Measurements from ENCODE around the gene CNTNAP1. TPM values are rescaled to one million over a fixed set of nuclear protein-coding genes. Genes with fewer than 3 reads are reported as not detected.

Gene CNTNAP1
- total RNA-seq, 2 donors from 2014 or later: 0.53 to 1.3 TPM

DNA sequence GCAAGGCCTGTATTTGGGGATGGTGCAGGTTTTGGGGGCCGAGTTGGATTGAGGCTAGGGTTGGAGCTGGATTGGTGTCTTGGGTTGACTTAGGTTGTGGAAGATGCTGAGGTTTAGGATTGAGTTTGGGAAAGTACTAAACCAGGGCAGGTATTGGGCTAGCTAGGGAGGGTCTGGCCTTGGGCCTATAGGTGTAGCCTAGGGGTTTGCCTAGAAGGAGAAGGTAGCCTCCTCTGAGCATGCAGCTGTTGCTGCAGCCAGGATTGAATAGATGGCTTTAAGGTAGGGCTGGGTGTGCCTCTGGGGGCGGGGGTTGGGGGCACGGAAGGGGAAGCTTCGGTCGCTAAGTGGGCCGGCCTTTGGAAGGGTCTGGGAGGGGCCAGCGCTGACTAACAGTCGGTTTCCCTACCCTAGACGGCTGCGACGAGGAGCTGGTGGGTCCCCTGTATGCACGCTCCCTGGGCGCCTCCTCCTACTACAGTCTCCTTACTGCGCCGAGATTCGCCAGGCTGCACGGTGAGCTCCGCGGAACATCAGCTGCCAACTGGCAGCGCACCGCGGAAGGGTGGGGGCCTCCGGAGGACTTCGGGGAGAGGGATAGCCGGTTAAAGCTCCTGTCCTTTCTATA is 1.2 kb downstream of the CNTNAP1 start:
- no peak overlapping the region for H3K27ac Mint-ChIP-seq
- no peak for ATAC-seq (replicated peaks in 1 of 2)
- H3K9me3 Mint-ChIP-seq: no peaks in the 10 kb centered on the region
- H3K4me1 Mint-ChIP-seq (ENCODE audit: low read depth): peaks cover 44% of the 10 kb centered on the region
- H3K27me3 Mint-ChIP-seq (ENCODE audit: low read depth): peaks cover 57% of the 10 kb centered on the region
- no peaks in the 10 kb centered on the region for H3K36me3 Mint-ChIP-seq (ENCODE audit: insufficient read depth in 2 of 2)
- H3K4me3 Mint-ChIP-seq: peak overlapping the region; percentile 20 to 84
- DNase-seq: no peak

- H3K4me3 Mint-ChIP-seq: no peak overlapping the region
- no peak for DNase-seq
- peaks cover 31% of the 10 kb centered on the region for H3K4me1 Mint-ChIP-seq (ENCODE audit: low read depth)
- no peaks in the 10 kb centered on the region for H3K36me3 Mint-ChIP-seq (ENCODE audit: insufficient read depth in 2 of 2)
- H3K27me3 Mint-ChIP-seq (ENCODE audit: low read depth): peaks cover 57% of the 10 kb centered on the region
- no peaks in the 10 kb centered on the region for H3K9me3 Mint-ChIP-seq
- no peak overlapping the region for H3K27ac Mint-ChIP-seq
- ATAC-seq (replicated peaks in 1 of 2): no peak
These were observed 2.7 kb downstream of the CNTNAP1 start for GRCh38 chr17:42684929-42685556.

- Mint-ChIP-seq H3K9me3 (no peaks in the 10 kb centered on the region), H3K4me1 (ENCODE audit: low read depth) (peaks cover 31% of the 10 kb centered on the region), H3K27me3 (ENCODE audit: low read depth) (peaks cover 51% of the 10 kb centered on the region), H3K4me3 (no peak overlapping the region), H3K27ac (no peak overlapping the region), H3K36me3 (ENCODE audit: insufficient read depth in 2 of 2) (no peaks in the 10 kb centered on the region)
- ATAC-seq (replicated peaks in 1 of 2) (no peak), DNase-seq (no peak)
These were observed 3.5 kb downstream of the CNTNAP1 start for GRCh38 chr17:42685831-42686230.

GRCh38 chr17:42686520-42687128 is 4.3 kb downstream of the CNTNAP1 start:
- Mint-ChIP-seq H3K4me1 (ENCODE audit: low read depth) (peaks cover 25% of the 10 kb centered on the region), H3K4me3 (no peak overlapping the region), H3K36me3 (ENCODE audit: insufficient read depth in 2 of 2) (no peaks in the 10 kb centered on the region), H3K27ac (no peak overlapping the region), H3K9me3 (no peaks in the 10 kb centered on the region), H3K27me3 (ENCODE audit: low read depth) (peaks cover 46% of the 10 kb centered on the region)
- ATAC-seq (replicated peaks in 1 of 2) (no peak), DNase-seq (no peak)

DNA sequence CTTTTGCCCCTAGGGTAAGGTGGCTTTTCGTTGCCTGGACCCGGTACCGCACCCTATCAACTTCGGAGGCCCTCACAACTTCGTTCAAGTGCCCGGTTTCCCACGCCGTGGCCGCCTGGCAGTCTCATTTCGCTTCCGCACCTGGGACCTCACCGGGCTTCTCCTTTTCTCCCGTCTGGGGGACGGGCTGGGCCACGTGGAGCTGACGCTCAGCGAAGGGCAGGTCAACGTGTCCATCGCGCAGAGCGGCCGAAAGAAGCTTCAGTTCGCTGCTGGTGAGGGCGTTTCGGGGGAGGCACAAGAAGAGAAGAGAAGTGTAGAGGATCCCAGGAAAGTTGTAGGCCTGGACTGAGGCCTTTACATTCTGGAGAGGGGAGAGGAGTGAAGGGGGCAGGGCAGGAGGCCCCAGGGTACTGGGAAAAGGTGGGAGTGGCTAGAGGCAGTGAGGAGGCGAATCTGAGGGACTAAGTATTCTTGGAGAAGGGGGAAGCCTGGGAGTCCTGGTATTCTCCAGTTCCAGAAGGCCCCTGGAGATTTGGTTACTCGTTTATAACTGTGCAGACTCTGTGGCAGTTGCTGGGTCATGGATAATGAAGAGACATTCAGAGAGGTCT is 5.5 kb downstream of the CNTNAP1 start:
- Mint-ChIP-seq H3K4me3 (no peak overlapping the region), H3K27ac (no peak overlapping the region), H3K36me3 (ENCODE audit: insufficient read depth in 2 of 2) (no peaks in the 10 kb centered on the region), H3K27me3 (ENCODE audit: low read depth) (peaks cover 34% of the 10 kb centered on the region), H3K9me3 (no peaks in the 10 kb centered on the region), H3K4me1 (ENCODE audit: low read depth) (peaks cover 13% of the 10 kb centered on the region)
- DNase-seq (no peak), ATAC-seq (replicated peaks in 1 of 2) (no peak)

DNA sequence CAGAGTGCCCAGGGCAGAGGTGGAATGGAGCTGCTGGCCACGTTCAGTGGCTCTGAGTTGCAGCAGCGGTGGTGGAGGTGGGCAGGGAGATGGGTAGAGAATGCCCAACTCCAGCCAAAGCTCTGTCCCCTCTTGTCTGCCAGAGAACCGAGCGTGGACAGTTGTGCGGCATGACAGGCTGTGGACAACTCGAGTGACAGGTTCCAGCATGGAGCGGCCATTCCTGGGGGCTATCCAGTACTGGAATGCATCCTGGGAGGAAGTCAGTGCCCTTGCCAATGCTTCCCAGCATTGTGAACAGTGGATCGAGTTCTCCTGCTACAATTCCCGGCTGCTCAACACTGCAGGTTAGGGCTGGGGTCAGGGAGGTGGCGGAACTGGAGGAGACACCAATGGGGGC is 8.3 kb downstream of the CNTNAP1 start:
- Mint-ChIP-seq H3K9me3 (no peaks in the 10 kb centered on the region), H3K4me3 (no peak overlapping the region), H3K27me3 (ENCODE audit: low read depth) (peaks cover 6% of the 10 kb centered on the region), H3K27ac (no peak overlapping the region), H3K4me1 (ENCODE audit: low read depth) (no peaks in the 10 kb centered on the region), H3K36me3 (ENCODE audit: insufficient read depth in 2 of 2) (no peaks in the 10 kb centered on the region)
- ATAC-seq (replicated peaks in 1 of 2) (no peak), DNase-seq (no peak)

GRCh38 chr17:42691021-42691545 is 8.8 kb downstream of the CNTNAP1 start:
- Mint-ChIP-seq H3K9me3 (no peaks in the 10 kb centered on the region), H3K4me1 (ENCODE audit: low read depth) (no peaks in the 10 kb centered on the region), H3K36me3 (ENCODE audit: insufficient read depth in 2 of 2) (no peaks in the 10 kb centered on the region), H3K27ac (no peak overlapping the region), H3K4me3 (no peak overlapping the region), H3K27me3 (ENCODE audit: low read depth) (peaks cover 1% of the 10 kb centered on the region)
- no peak for DNase-seq
- no peak for ATAC-seq (replicated peaks in 1 of 2)

DNA sequence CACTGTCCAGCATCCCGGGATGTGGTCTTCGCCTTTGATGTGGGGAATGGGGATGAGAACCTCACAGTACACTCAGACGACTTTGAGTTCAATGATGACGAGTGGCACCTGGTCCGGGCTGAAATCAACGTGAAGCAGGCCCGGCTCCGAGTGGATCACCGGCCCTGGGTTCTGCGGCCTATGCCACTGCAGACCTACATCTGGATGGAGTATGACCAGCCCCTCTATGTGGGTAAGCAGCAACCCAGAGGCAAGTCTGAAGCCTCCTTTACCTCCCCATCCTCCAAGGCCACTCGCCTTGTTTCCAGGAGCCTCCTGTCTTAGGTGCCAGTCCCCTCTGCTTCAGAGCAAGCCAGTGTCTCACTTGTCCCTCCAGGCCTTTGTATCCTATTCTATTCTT is 10.2 kb downstream of the CNTNAP1 start:
- no peak overlapping the region for H3K27ac Mint-ChIP-seq
- DNase-seq (no peak), ATAC-seq (replicated peaks in 1 of 2) (no peak)
- H3K4me1 Mint-ChIP-seq (ENCODE audit: low read depth): no peaks in the 10 kb centered on the region
- H3K4me3 Mint-ChIP-seq: no peak overlapping the region
- no peaks in the 10 kb centered on the region for H3K27me3 Mint-ChIP-seq (ENCODE audit: low read depth)
- H3K36me3 Mint-ChIP-seq (ENCODE audit: insufficient read depth in 2 of 2): no peaks in the 10 kb centered on the region
- no peaks in the 10 kb centered on the region for H3K9me3 Mint-ChIP-seq

DNA sequence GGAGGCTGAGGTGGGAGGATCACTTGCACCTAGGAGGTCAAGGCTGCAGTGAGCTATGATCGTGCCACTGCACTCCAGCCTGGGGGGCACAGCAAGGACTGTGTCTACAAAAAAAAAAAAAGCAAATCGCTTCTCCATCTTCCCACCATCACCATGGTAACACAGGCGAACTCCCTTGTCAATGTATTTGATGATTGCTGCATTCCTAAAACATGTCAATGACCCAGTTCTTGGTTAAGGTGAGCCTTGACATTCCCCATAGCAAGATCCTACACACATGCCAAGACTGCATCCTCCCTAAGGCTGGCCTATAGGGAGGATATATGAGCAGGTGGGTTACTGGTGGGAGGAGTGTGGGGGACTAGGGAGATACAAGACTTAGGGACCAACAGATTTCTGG is 12.2 kb downstream of the CNTNAP1 start:
- Mint-ChIP-seq H3K27ac (no peak overlapping the region), H3K27me3 (ENCODE audit: low read depth) (no peaks in the 10 kb centered on the region), H3K4me1 (ENCODE audit: low read depth) (no peaks in the 10 kb centered on the region), H3K4me3 (no peak overlapping the region), H3K36me3 (ENCODE audit: insufficient read depth in 2 of 2) (no peaks in the 10 kb centered on the region), H3K9me3 (no peaks in the 10 kb centered on the region)
- ATAC-seq (replicated peaks in 1 of 2) (no peak), DNase-seq (no peak)

- no peaks in the 10 kb centered on the region for H3K4me1 Mint-ChIP-seq (ENCODE audit: low read depth)
- no peak for ATAC-seq (replicated peaks in 1 of 2)
- no peak overlapping the region for H3K27ac Mint-ChIP-seq
- H3K9me3 Mint-ChIP-seq: no peaks in the 10 kb centered on the region
- no peak overlapping the region for H3K4me3 Mint-ChIP-seq
- no peak for DNase-seq
- H3K36me3 Mint-ChIP-seq (ENCODE audit: insufficient read depth in 2 of 2): peaks cover 0 to under 1% of the 10 kb centered on the region in 2 donors
- H3K27me3 Mint-ChIP-seq (ENCODE audit: low read depth): no peaks in the 10 kb centered on the region
These were observed 13.2 kb downstream of the CNTNAP1 start for GRCh38 chr17:42695500-42695899.

DNA sequence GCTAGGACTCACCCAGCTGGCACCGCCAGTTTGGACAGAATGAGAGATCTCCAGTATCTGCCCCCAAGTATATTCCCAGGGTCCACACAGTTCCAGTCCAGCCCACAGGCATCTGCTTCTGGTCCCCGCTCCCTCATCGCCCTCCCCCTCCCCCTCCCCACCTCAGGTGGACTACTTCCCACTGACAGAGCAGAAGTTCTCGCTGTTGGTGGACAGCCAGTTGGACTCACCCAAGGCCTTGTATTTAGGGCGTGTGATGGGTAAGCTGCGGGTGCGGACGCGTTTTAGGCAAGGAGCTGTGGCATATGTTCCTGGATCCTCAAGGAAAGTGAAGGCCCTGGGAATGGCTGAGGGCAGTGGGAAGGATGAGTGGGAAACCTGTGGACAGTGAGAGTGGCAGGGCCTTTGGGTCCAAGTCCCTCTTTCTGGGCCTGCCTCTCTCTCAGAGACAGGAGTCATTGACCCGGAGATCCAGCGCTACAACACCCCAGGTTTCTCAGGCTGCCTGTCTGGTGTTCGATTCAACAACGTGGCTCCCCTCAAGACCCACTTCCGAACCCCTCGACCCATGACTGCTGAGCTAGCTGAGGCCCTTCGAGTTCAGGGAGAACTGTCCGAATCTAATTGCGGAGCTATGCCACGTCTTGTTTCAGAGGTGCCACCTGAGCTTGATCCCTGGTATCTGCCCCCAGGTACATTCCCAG is 14.9 kb downstream of the CNTNAP1 start:
- H3K4me1 Mint-ChIP-seq (ENCODE audit: low read depth): no peaks in the 10 kb centered on the region
- peaks cover 3 to 6% of the 10 kb centered on the region in 2 donors for H3K36me3 Mint-ChIP-seq (ENCODE audit: insufficient read depth in 2 of 2)
- H3K27ac Mint-ChIP-seq: no peak overlapping the region

GRCh38 chr17:42698736-42699414 is 16.5 kb downstream of the CNTNAP1 start:
- no peak for DNase-seq
- ATAC-seq (replicated peaks in 1 of 2): no peak
- Mint-ChIP-seq H3K4me1 (ENCODE audit: low read depth) (peaks cover 2% of the 10 kb centered on the region), H3K9me3 (no peaks in the 10 kb centered on the region), H3K4me3 (no peak overlapping the region), H3K36me3 (ENCODE audit: insufficient read depth in 2 of 2) (peaks cover 3 to 21% of the 10 kb centered on the region in 2 donors), H3K27me3 (ENCODE audit: low read depth) (peaks cover 15% of the 10 kb centered on the region), H3K27ac (no peak overlapping the region)

More for the DNA sequence above, 14.9 kb downstream of the CNTNAP1 start:
- peaks cover 9% of the 10 kb centered on the region for H3K27me3 Mint-ChIP-seq (ENCODE audit: low read depth)
- H3K4me3 Mint-ChIP-seq: no peak overlapping the region
- DNase-seq (no peak), ATAC-seq (replicated peaks in 1 of 2) (no peak)
- no peaks in the 10 kb centered on the region for H3K9me3 Mint-ChIP-seq

Data from activated T-cell treated with anti-CD3 and anti-CD28 coated beads, Interleukin-2, amount 50 U/mL, for 72 hours (primary cell).